ENCODE data around the gene SPINK6.

Gene SPINK6

GRCh38 chr5:148261221-148261620 lies 58.4 kb downstream of the SPINK6 start:
- TF ChIP-seq CTCF (IDR thresholded peaks at IDR 0.05; ENCODE audit: control extremely low read depth, extremely low read depth, low read depth, missing control alignments): no peak
- no peak for DNase-seq (ENCODE audit: extremely low spot score)
- CTCF ChIA-PET: no interaction called here
- POLR2A ChIA-PET: no interaction called here
